22Rv1 (cell line): ENCODE measurements around the gene SKA3.

ENCODE experiments used
- CTCF ChIP-seq: fragments of 450-650 bp; IDR thresholded peaks from 2 replicates; pipeline ENCODE4 v1.5.1; 2017; ENCODE audit warnings: mild to moderate bottlenecking
- ZFX ChIP-seq: fragments of 450-650 bp; IDR thresholded peaks from 2 replicates; pipeline ENCODE4 v1.6.1; 2017; ENCODE audit warnings: antibody characterized with exemption, borderline replicate concordance

GRCh38 chr13:21150013-21150412 lies 26.3 kb downstream of the SKA3 start:
- no peak for TF ChIP-seq CTCF
- TF ChIP-seq ZFX, result no peak
